Measurements from ENCODE around the gene ZSWIM3. TPM values are rescaled to one million over a fixed set of nuclear protein-coding genes. Genes with fewer than 3 reads are reported as not detected.
A peak's percentile ranks its signal among the peaks of the same experiment; 100 is the strongest.

The ZSWIM3 gene
- total and polyA plus RNA-seq, 4 donors = 0.56 to 4.2 (median 2.3) TPM

GRCh38 chr20:45842169-45842812 is 15.1 kb upstream of the ZSWIM3 start:
- H3K4me3 ChIP-seq (ENCODE audit: low read depth in 1 of 3, low read length in 3 of 3) = no peak overlapping the region
- peaks cover 4 to 53% (median 32%) of the 10 kb centered on the region in 4 donors for H3K36me3 ChIP-seq (ENCODE audit: control insufficient read depth in 4 of 4, insufficient read depth in 3 of 4, low read depth in 1 of 4, low read length in 3 of 4)
- no peak overlapping the region for H3K27ac ChIP-seq (ENCODE audit: low read depth in 1 of 2, low read length in 2 of 2)
- H3K9ac ChIP-seq (ENCODE audit: low read depth in 1 of 2, low read length in 2 of 2) = no peak overlapping the region
- no peak for DNase-seq (ENCODE audit: low spot score)
- TF ChIP-seq NR2F2 (IDR thresholded peaks at IDR 0.05) (peak; percentile 77), JUND (IDR thresholded peaks at IDR 0.05) (no peak)
- H3K9me3 ChIP-seq (ENCODE audit: control insufficient read depth in 4 of 4, low read length in 3 of 4) = no peaks in the 10 kb centered on the region
- no peaks in the 10 kb centered on the region for H3K4me1 ChIP-seq (ENCODE audit: control insufficient read depth in 4 of 4, insufficient read depth in 4 of 4, low read length in 3 of 4)
- WGBS = 71% methylated on average over 5 of the region's 5 CpGs
- H3K27me3 ChIP-seq (ENCODE audit: control insufficient read depth in 4 of 4, insufficient read depth in 4 of 4, low read length in 3 of 4) = no peaks in the 10 kb centered on the region

GRCh38 chr20:45843506-45843905 is 13.9 kb upstream of the ZSWIM3 start:
- Histone ChIP-seq H3K9me3 (ENCODE audit: control insufficient read depth in 4 of 4, low read length in 3 of 4) (no peaks in the 10 kb centered on the region), H3K27ac (ENCODE audit: low read depth in 1 of 2, low read length in 2 of 2) (no peak overlapping the region), H3K4me1 (ENCODE audit: control insufficient read depth in 4 of 4, insufficient read depth in 4 of 4, low read length in 3 of 4) (no peaks in the 10 kb centered on the region), H3K9ac (ENCODE audit: low read depth in 1 of 2, low read length in 2 of 2) (no peak overlapping the region), H3K36me3 (ENCODE audit: control insufficient read depth in 4 of 4, insufficient read depth in 3 of 4, low read depth in 1 of 4, low read length in 3 of 4) (peaks cover 6 to 60% (median 35%) of the 10 kb centered on the region in 4 donors), H3K27me3 (ENCODE audit: control insufficient read depth in 4 of 4, insufficient read depth in 4 of 4, low read length in 3 of 4) (no peaks in the 10 kb centered on the region), H3K4me3 (ENCODE audit: low read depth in 1 of 3, low read length in 3 of 3) (no peak overlapping the region)
- no peak for TF ChIP-seq ATF3 (IDR thresholded peaks at IDR 0.05)
- TF ChIP-seq REST (IDR thresholded peaks at IDR 0.05) = no peak
- TF ChIP-seq SP1 (IDR thresholded peaks at IDR 0.05) = no peak
- TF ChIP-seq FOXA1 (IDR thresholded peaks at IDR 0.05) = no peak
- no peak for TF ChIP-seq FOXA2 (IDR thresholded peaks at IDR 0.05)
- no peak for TF ChIP-seq ZBTB33 (IDR thresholded peaks at IDR 0.05)
- no peak for TF ChIP-seq JUND (IDR thresholded peaks at IDR 0.05)
- no peak for TF ChIP-seq HNF4A (conservative IDR thresholded peaks at IDR 0.05)
- TF ChIP-seq YY1 (IDR thresholded peaks at IDR 0.05) = no peak
- TF ChIP-seq GABPA (IDR thresholded peaks at IDR 0.05 in 1 of 2, conservative IDR thresholded peaks at IDR 0.05 in 1 of 2) = no peak
- no peak for TF ChIP-seq TAF1 (conservative IDR thresholded peaks at IDR 0.05)
- no peak for TF ChIP-seq MAX (IDR thresholded peaks at IDR 0.05)
- WGBS = 93% methylated on average over 14 of the region's 14 CpGs
- DNase-seq (ENCODE audit: low spot score) = no peak

Data from liver (tissue), 9 donors.